ACC112 (cell line): ENCODE measurements around the gene MEF2A.

Source experiments
- H2AFZ ChIP-seq: fragments of 200-600 bp; sonication (generic); one replicate; pipeline ENCODE4 v1.6.0; 2017; ENCODE audit warnings: antibody characterized with exemption, low read length; ENCODE audit not compliant: unreplicated experiment
- H3K27ac ChIP-seq: fragments of 200-600 bp; sonication (generic); 2 replicates; pipeline ENCODE4 v1.5.1; 2014; ENCODE audit warnings: low read depth, mild to moderate bottlenecking, antibody characterized with exemption, low read length, moderate library complexity
- H3K27me3 ChIP-seq: fragments of 200-600 bp; sonication (generic); 2 replicates; pipeline ENCODE4 v1.6.1; 2014; ENCODE audit warnings: mild to moderate bottlenecking, antibody characterized with exemption, low read length, moderate library complexity, mixed read lengths; ENCODE audit not compliant: insufficient read depth
- H3K36me3 ChIP-seq: fragments of 200-600 bp; sonication (generic); 2 replicates; pipeline ENCODE4 v1.6.1; 2016; ENCODE audit warnings: mild to moderate bottlenecking, antibody characterized with exemption, low read length, moderate library complexity, mixed read lengths; ENCODE audit not compliant: insufficient read depth
- H3K4me1 ChIP-seq: fragments of 200-600 bp; sonication (generic); one replicate; pipeline ENCODE4 v1.6.1; 2016; ENCODE audit warnings: low read length, mixed read lengths; ENCODE audit not compliant: insufficient read depth, unreplicated experiment, control insufficient read depth
- H3K4me3 ChIP-seq: fragments of 200-600 bp; sonication (generic); 2 replicates; pipeline ENCODE4 v1.5.1; 2014; ENCODE audit warnings: mild to moderate bottlenecking, low read depth, low read length
- H3K79me2 ChIP-seq: fragments of 200-600 bp; sonication (generic); one replicate; pipeline ENCODE4 v1.6.0; 2016; ENCODE audit warnings: low read length; ENCODE audit not compliant: control insufficient read depth, unreplicated experiment, insufficient read depth

The MEF2A gene

DNA sequence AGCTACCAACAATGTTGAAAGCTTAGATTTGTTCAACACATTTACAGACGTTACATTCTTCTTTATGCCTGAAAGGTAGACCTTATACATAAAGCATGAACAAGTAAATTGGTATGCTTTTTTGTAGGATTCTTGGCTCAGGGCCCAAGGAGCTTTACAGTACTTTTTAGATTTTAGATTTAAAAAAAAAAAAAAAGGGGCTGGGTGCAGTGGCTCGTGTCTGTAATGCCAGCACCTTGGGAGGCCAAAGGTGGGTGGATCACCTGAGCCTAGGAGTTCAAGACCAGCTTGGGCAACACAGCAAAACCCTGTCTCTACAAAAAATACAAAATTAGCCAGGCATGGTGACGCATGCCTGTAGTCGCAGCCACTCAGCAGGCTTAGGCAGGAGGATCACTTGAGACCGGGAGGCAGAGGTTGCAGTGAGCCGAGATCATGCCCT, 39.7 kb downstream of the MEF2A start:
- Histone ChIP-seq H3K36me3 (peaks cover 12% of the 10 kb centered on the region), H3K27ac (no peak overlapping the region), H3K27me3 (no peaks in the 10 kb centered on the region), H3K4me1 (peaks cover 21% of the 10 kb centered on the region), H3K4me3 (no peak overlapping the region), H2AFZ (no peak overlapping the region), H3K79me2 (peaks cover 74% of the 10 kb centered on the region)

DNA sequence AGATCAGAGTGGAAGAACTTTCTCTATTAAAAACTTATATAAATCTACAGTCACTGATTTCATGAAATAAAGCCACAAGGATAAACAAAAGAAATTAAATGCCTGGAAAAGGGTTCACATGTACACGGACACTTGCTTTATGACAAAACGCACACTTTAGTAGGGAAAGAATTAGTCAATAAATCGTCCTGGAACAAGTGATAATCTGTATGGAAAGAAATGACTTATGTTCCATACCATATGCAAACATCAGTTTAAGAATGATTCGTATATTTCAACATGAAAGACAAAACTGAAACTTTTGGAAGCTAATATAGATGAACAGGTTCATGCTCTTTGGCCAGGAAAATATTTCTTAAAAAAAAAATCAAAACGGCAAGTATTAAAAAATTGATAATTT, 40.2 kb downstream of the MEF2A start:
- H3K27ac ChIP-seq, result no peak overlapping the region
- H3K4me1 ChIP-seq, result peaks cover 21% of the 10 kb centered on the region
- no peak overlapping the region for H3K4me3 ChIP-seq
- peaks cover 7% of the 10 kb centered on the region for H3K36me3 ChIP-seq
- H3K27me3 ChIP-seq, result no peaks in the 10 kb centered on the region
- H3K79me2 ChIP-seq, result peaks cover 75% of the 10 kb centered on the region
- H2AFZ ChIP-seq, result no peak overlapping the region

DNA sequence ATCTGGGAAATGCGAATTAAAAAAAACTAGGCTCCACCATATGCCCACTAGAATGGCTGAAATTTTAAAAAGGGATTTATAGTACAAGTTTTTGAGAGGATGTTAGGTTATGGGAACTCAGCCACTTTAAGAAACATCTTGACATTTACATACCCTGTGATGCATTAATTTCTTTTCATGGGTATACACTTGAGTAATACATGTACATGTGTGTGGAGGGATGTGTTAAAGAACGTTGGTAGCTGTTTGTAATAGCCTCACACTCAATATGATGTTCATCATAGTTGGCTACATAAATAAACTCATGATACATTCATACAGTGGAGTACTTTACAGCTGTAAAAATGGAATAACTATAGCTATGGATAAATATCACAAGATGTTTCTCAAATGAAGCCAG, 40.9 kb downstream of the MEF2A start:
- Histone ChIP-seq H2AFZ (no peak overlapping the region), H3K27ac (no peak overlapping the region), H3K79me2 (peaks cover 77% of the 10 kb centered on the region), H3K36me3 (0 out of 2 replicates have a peak, but pooled peaks cover 3% of the 10 kb centered on the region), H3K4me3 (no peak overlapping the region), H3K4me1 (peaks cover 21% of the 10 kb centered on the region), H3K27me3 (no peaks in the 10 kb centered on the region)

DNA sequence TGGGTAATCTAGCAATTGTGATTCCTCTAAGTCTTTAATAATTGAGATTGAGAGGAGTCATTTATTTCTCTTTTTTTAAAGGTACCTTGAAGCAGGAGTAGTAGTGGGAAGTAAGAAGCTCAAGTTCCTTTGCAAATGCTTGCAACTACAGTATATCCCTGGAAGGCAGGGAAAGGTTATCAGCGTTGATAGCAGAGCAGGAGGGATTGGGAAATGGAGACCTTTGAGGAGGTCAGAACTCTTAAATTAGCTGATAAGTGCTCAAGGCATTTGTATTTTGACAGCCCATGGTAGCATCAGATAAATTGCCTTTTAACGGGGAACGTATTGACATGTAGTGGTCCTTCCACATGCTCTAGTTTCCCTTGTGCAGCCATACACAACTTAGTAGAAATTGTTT, 47.7 kb downstream of the MEF2A start:
- H3K79me2 ChIP-seq, result peaks cover 81% of the 10 kb centered on the region
- peaks cover 3% of the 10 kb centered on the region; the same call in 1 of the 2 replicates for H3K36me3 ChIP-seq
- H3K4me1 ChIP-seq, result peaks cover 30% of the 10 kb centered on the region
- H3K27me3 ChIP-seq, result no peaks in the 10 kb centered on the region
- no peak overlapping the region for H3K27ac ChIP-seq
- no peak overlapping the region for H2AFZ ChIP-seq
- H3K4me3 ChIP-seq, result no peak overlapping the region

DNA sequence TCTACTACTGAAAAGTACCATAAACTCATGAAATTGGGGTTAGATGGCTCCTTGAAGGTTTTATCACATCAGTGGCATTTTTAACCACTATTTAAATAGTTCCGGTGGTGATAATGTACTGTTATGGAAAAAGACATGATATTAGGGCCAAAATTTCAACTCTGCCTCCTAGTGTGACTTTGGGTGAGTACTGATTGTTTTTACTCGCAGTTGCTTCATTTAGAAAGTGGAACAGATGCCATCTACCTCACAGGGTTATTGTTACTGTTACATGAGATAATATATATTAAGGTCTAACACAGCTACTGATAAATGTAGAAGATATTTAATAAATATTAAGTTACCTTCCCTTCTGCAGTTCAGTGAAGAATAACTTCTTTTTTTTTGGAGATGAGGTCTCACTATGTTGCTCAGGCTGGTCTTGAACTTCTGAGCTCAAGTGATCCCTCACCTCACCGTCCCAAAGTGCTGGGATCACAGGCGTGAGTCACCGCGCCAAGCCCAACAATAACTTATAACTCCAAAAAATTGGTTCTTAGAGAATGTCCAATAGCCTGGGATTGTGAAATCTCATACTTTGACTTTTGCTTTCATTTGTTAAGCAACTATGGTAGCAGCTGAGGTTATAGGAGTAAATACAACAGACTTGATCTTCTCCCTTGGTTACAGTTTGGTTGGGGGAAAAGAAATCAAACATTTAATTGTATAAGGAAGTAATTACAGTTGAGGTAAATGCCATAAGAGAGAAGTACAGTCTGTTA, 48.3 kb downstream of the MEF2A start:
- H2AFZ ChIP-seq, result no peak overlapping the region
- peaks cover 33% of the 10 kb centered on the region for H3K4me1 ChIP-seq
- peaks cover 3% of the 10 kb centered on the region; the same call in 1 of the 2 replicates for H3K36me3 ChIP-seq
- H3K27me3 ChIP-seq, result no peaks in the 10 kb centered on the region
- peak overlapping the region; percentile 35; the same call in 1 of the 2 replicates for H3K4me3 ChIP-seq
- peaks cover 80% of the 10 kb centered on the region for H3K79me2 ChIP-seq
- H3K27ac ChIP-seq, result peak overlapping the region; percentile 82

DNA sequence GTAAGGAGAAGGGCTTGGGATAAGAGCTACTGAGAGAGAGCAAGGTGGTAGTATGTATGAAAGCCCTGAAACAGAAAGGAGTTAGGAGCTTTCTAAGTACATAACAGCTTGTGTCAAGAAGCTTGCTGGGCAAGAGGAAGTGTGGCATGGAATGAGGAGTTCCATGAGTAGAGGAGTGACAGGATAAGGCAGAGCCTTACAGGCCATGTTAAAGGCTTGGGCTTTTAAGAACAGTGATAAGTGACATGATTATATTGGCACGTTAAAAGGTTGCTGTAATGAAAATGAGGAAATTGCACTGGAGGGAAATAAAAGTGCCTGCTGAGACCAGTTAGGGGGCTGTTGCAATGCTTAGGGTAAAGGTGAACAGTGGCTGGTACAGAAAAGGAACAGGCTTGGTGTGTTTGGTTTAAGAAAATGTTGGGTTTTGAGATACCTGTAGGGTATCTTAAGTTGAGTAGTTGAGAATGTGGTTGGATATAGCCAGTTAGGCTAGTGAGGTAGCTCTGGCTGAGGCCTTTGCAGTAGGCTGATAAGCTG, 49.0 kb downstream of the MEF2A start:
- Histone ChIP-seq H3K27me3 (no peaks in the 10 kb centered on the region), H3K4me1 (peaks cover 37% of the 10 kb centered on the region)

DNA sequence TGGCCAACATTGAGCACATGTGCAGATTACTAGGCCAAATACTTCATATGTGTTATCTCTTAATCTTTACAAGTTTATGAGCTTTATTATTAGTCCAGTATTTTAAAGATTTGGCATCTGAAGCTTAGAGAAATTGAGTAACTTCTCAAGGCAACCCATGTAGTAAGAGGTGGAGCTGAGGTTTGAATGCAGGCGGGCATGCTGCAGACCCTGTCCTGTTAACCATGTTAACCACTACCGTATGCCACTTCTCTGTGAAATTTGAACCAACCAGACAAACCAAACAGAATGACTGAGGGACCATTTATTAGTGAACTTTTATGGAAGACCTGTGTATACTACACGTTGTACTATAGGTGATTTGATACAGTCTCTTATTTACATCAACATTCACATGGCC, 49.7 kb downstream of the MEF2A start:
- no peaks in the 10 kb centered on the region for H3K27me3 ChIP-seq
- no peak overlapping the region for H2AFZ ChIP-seq
- H3K27ac ChIP-seq, result no peak overlapping the region
- peaks cover 85% of the 10 kb centered on the region for H3K79me2 ChIP-seq
- H3K4me3 ChIP-seq, result no peak overlapping the region
- peaks cover 37% of the 10 kb centered on the region for H3K4me1 ChIP-seq
- H3K36me3 ChIP-seq, result peaks cover 3% of the 10 kb centered on the region; the same call in 1 of the 2 replicates

More for the DNA sequence above, 49.0 kb downstream of the MEF2A start:
- Histone ChIP-seq H3K4me3 (peak overlapping the region; percentile 35; the same call in 1 of the 2 replicates), H2AFZ (no peak overlapping the region), H3K36me3 (peaks cover 3% of the 10 kb centered on the region; the same call in 1 of the 2 replicates), H3K79me2 (peaks cover 83% of the 10 kb centered on the region), H3K27ac (peak overlapping the region; percentile 82)

DNA sequence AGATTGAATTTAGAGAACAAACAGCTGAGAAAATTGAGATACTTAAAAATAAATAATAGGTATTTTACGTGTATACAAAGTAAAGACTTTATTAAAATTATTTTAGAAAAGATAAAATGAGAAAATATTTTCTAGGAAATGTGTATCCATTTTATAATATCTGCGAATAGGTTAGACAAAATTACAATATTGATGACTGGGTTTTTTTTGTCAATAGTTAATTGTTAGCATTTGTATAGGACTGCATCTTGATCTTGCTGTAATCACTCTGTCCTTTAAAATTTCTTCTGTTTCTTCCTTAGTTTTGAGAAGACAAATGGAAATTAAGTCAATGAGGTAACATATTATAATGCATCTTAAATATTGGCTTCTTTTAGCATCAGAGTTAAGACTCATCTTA, 50.3 kb downstream of the MEF2A start:
- Histone ChIP-seq H3K36me3 (peaks cover 3% of the 10 kb centered on the region; the same call in 1 of the 2 replicates), H3K4me3 (no peak overlapping the region), H3K27me3 (no peaks in the 10 kb centered on the region), H3K27ac (no peak overlapping the region), H2AFZ (no peak overlapping the region), H3K79me2 (peaks cover 84% of the 10 kb centered on the region), H3K4me1 (peaks cover 37% of the 10 kb centered on the region)

DNA sequence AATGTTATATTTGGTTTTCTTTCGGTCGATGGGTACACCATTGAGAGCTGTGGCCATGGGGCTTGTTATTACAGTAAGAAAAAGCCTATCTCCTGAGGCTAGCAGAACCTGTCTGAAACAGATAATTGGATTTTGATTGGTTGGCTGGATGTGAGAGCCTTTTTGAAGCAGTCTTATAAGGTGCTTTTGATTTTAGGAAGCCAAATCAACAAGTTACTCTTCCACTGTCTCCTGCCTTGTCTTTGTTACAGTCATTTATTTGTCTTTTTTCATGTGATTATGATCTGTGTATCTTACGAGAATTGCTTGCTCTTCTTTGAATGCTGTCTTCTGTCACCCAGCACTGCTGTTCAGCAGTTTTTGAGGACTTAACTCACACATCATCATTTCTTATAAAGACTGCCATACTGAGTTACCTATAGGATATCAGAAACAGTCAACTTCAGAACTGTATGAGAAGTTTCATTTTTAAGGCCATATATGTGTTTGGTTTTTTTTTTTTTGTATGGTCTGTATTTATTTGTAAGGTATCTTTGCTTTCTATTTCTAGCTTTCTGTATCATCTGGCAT, 51.1 kb downstream of the MEF2A start:
- peaks cover 37% of the 10 kb centered on the region for H3K4me1 ChIP-seq
- peaks cover 84% of the 10 kb centered on the region for H3K79me2 ChIP-seq
- no peaks in the 10 kb centered on the region for H3K27me3 ChIP-seq

DNA sequence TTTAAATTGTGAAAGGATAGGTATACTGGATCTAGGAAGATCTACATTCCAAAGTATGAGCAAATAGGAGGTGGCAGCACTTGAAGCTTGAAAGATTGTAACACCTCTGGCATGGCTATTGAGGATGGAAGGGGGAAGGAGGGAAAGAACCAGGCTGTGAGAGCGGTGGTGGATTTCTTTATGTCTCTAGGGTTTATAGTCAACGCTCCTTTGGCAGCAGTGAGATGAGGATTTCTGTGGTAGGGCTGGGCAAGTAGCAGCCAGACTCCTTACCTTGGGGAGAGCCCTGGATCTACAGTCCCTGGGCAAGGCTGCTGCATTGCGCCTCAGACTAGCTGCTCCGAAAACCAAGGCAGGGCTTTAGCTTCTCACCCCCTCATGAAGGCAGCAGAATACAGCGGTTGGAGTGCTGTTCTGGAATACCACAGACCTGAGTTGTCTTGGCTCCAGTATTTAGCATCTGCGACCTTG, 53.2 kb downstream of the MEF2A start:
- peaks cover 81% of the 10 kb centered on the region for H3K79me2 ChIP-seq
- H2AFZ ChIP-seq, result no peak overlapping the region
- H3K36me3 ChIP-seq, result peaks cover under 1% of the 10 kb centered on the region
- H3K4me1 ChIP-seq, result peaks cover 29% of the 10 kb centered on the region
- H3K4me3 ChIP-seq, result no peak overlapping the region
- H3K27ac ChIP-seq, result no peak overlapping the region
- no peaks in the 10 kb centered on the region for H3K27me3 ChIP-seq

More for the DNA sequence above, 51.1 kb downstream of the MEF2A start:
- no peak overlapping the region for H3K4me3 ChIP-seq
- no peak overlapping the region for H3K27ac ChIP-seq
- H2AFZ ChIP-seq, result no peak overlapping the region
- peaks cover 3% of the 10 kb centered on the region; the same call in 1 of the 2 replicates for H3K36me3 ChIP-seq
